NCI-H2196 treated with DMSO at 0.1 percent for 48 hours (cell line): Measurements from ENCODE around the gene AGPAT2.
"Not testable (repeated sequence)": the region's sequence is repeated elsewhere in the genome, so short reads cannot be mapped to it uniquely, and the experiment has no call there.

Experiments used
- DNase-seq: peaks from one replicate; lab custom pipeline; 2025; ENCODE audit not compliant: unreplicated experiment; lab: John Stamatoyannopoulos, UW

AGPAT2 gene

GRCh38 chr9:136720898-136721338, 33.7 kb upstream of the AGPAT2 start:
- DNase-seq, result no peak

DNA sequence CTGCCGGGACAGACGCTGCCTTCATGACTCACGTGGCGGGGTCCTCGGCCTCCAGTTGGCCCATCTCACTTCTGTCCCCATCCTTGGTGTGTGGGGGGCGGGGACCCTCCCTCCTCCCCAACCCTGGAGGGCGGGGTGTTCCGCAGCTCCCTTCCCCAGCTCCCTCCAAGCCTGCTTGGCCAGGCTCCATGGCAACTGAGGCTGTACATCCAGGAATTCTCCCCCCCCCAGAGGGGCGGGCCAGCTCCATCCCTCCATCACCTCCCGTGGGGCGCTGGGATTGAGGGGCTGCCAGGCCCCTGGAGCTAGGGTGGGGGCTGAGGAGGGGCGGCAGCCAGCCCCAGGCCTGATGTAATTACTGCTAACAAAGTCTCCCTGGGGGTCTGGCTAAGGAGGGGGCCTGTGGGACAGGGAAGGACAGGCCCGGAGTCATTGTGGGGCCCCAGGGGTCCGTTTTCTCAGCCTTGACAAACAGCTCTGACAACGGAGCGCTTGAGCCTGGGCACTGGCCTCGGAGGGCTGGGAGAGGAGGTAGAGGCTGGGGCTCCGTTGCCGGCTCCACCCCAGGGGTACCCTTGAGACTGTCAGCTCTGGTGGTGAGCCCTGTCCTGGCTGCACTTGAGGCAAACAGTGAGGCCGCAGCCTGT, 33.1 kb upstream of the AGPAT2 start:
- no peak for DNase-seq

- no peak for DNase-seq
Observed at GRCh38 chr9:136719195-136719880, 32.1 kb upstream of the AGPAT2 start.

DNA sequence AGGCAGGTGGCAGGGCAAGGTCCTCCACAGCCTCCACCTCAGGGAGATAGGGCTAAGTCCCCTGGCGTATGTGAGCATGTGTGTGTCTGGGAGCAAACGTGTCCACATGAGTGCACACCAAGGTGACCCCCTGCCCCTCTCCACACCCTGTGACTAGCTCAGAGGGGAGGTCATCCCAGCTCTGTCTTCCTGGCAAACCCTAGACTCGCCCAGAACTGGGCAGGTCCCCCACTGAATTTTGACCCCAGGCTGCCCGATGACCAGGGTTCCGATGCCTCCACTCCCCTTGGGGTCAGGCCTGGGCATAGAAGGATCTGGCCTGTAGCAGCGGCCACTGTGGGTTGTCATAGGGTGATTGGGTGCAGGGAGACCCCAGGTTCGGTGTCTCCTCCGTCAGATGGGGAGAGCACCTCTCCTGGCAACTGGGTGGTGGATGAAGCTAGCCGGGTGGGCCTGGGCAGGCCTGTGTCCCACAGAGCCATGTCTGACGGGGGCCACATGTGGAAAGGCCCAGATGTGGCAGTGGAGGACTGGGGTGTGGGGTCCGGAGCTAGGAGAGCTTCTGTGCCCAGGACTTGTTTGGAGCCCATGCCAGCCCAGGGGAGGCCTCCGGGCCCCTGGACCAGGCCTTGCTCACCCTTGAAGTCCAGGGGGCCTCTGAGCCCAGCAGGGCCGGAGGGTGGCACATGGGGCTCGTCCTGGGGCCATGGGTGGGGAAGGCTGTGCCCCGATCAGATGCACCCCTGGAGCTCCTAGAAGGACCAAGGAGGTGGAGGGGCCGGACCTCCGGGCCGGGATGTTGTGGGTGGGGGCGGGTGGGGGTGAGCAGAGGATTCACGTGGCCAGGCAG, 31.3 kb upstream of the AGPAT2 start:
- no peak for DNase-seq

- no peak for DNase-seq
Observed at GRCh38 chr9:136717399-136717798, 30.1 kb upstream of the AGPAT2 start.

- DNase-seq, result no peak
Observed at GRCh38 chr9:136714893-136715274, 27.6 kb upstream of the AGPAT2 start.

GRCh38 chr9:136714096-136714892, 27.0 kb upstream of the AGPAT2 start:
- no peak for DNase-seq

DNA sequence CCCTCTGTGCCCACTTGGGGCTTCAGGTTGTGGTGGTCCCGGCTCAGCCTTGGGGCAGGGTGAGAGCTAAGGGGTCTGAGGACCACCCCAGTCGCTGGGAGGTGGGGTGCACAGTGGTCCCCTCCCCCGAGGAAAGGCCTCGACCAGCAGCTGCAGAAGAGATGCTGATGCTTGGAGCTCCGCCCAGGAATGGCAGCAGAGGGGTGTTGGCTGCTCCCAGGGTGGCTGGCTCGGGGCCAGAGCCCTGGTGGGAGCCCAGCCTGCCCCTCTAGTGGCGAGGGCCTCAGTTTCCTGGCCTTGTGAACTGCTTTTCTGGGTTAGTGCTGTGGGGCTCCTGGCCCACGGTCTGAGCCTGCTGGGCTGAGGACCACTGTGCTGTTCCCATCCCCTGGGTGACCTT, 26.3 kb upstream of the AGPAT2 start:
- DNase-seq, result no peak

- DNase-seq, result no peak
Observed at GRCh38 chr9:136712690-136713544, 25.7 kb upstream of the AGPAT2 start.

- peak; percentile 13 for DNase-seq
Observed at GRCh38 chr9:136711751-136712689, 24.8 kb upstream of the AGPAT2 start, which contains the start of gene DIPK1B. Gene DIPK1B (plus strand): TSS chr9:136712572. CDS start chr9:136712666, 94 bp downstream.

- not testable (repeated sequence) for DNase-seq
Observed at GRCh38 chr9:136711219-136711648, 24.0 kb upstream of the AGPAT2 start.

GRCh38 chr9:136710543-136710942, 23.3 kb upstream of the AGPAT2 start:
- DNase-seq, result no peak

- DNase-seq, result no peak
Observed at GRCh38 chr9:136709454-136710109, 22.3 kb upstream of the AGPAT2 start.

DNA sequence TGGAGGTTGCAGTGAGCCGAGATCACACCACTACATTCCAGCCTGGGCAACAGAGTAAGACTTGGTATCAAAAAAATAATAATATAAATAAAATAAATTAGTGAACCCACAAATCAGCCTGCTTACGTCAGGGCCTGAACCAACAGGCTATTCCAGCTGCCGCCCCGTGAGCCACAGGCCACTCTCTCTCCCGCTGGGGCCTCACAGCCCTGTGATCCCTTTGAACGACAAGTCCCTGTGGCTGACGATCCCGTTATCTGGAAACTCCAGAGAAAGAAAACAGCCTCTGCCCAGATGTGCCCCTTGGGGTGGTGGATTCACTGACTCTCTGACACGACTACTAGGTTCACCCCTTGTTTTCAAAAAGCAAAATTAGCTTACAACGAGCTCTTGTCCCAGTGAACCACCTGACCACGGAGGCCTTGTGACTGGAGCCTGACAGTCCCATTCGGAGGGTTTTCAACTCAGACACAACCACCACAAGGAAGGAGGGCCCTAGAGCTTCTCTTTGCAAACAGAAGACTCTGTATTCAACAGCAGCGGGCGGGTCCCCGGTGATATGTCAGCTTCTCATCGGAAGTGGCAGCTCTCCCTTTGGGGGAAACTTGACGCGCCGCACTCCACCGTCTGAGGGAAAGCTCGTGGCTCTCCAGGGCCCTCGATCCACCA, 20.7 kb upstream of the AGPAT2 start:
- DNase-seq, result no peak

DNA sequence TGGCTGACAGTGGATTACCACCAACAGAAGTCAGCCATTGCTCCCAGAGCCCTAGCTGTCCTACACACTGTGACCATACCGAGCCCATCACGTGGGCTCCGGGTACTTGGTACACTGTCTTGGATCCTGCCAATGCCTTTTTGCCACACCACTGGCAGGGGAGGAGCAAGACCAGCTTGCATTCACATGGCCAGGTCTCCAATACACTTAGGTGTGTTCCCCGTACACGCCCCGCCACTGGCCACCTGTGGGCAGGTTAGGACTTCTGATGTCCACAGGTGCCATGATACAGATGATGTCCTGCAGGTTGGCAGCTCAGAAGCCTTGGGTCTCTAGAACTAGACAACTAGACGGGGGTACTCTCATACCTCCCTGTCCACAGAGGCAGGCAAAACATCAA, 19.8 kb upstream of the AGPAT2 start:
- no peak for DNase-seq

DNA sequence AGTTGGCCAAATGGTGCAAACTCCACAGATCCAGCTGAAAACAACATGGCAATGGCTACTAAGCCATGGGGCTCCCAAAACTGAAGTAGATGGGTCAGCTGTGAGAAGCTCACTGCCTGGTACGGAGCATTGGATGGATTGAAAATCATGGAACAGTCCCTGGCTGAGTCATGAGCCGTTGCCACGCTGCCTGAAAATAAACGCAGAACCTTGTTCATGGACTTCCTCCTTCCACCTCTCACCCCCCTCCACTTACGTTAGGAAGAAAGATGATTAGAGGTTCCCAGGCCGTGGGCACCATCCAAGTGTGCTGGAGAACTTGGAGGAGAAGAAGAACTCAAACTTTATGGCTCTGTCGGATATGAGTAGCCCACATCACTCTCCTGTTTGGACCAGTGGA, 18.3 kb upstream of the AGPAT2 start:
- no peak for DNase-seq

- not testable (repeated sequence) for DNase-seq
Observed at GRCh38 chr9:136704741-136705140, 17.5 kb upstream of the AGPAT2 start.
